Measurements from ENCODE around the gene RALGAPA2.

The RALGAPA2 gene

GRCh38 chr20:20366876-20367574 is 345.4 kb downstream of the RALGAPA2 start:
- TF ChIP-seq CTCF (IDR thresholded peaks at IDR 0.05; ENCODE audit: low read depth, low read length) = no peak
- DNase-seq (ENCODE audit: extremely low read depth, low read depth) = no peak

- no peak for DNase-seq (ENCODE audit: extremely low read depth, low read depth)
- no peak for TF ChIP-seq CTCF (IDR thresholded peaks at IDR 0.05; ENCODE audit: low read depth, low read length)
These were observed 345.9 kb downstream of the RALGAPA2 start for GRCh38 chr20:20366551-20366875.

GRCh38 chr20:20365480-20366161 is 346.8 kb downstream of the RALGAPA2 start:
- no peak for TF ChIP-seq CTCF (IDR thresholded peaks at IDR 0.05; ENCODE audit: low read depth, low read length)
- DNase-seq (ENCODE audit: extremely low read depth, low read depth) = no peak

GRCh38 chr20:20364593-20365479 is 347.6 kb downstream of the RALGAPA2 start:
- no peak for TF ChIP-seq CTCF (IDR thresholded peaks at IDR 0.05; ENCODE audit: low read depth, low read length)

GRCh38 chr20:20363799-20364592 is 348.4 kb downstream of the RALGAPA2 start:
- DNase-seq (ENCODE audit: extremely low read depth, low read depth) = no peak
- TF ChIP-seq CTCF (IDR thresholded peaks at IDR 0.05; ENCODE audit: low read depth, low read length) = no peak

More at GRCh38 chr20:20364593-20365479, 347.6 kb downstream of the RALGAPA2 start:
- no peak for DNase-seq (ENCODE audit: extremely low read depth, low read depth)

GRCh38 chr20:20363434-20363798 is 349.0 kb downstream of the RALGAPA2 start:
- TF ChIP-seq CTCF (IDR thresholded peaks at IDR 0.05; ENCODE audit: low read depth, low read length) = no peak
- no peak for DNase-seq (ENCODE audit: extremely low read depth, low read depth)
